B cell (primary cell): ENCODE data around the gene RDH11. TPM values are rescaled to one million over a fixed set of nuclear protein-coding genes. Genes with fewer than 3 reads are reported as not detected.

Experiments
- ATAC-seq: fragments of 200-7000 bp; cut with Tn5 transposase; one replicate; pipeline ENCODE4 v1.10.0; 2021; ENCODE audit warnings: low read depth, mild to moderate bottlenecking, moderate number of reproducible peaks, moderate library complexity
- CTCF ChIA-PET: fragments of 350-600 bp; sonication (Branson Sonifier 250); formaldehyde crosslinking; loops from one replicate; lab custom pipeline; 2021; ENCODE audit warnings: antibody characterized with exemption, inconsistent platforms; lab: Charles Lee
- POLR2A ChIA-PET: fragments of 350-600 bp; sonication (Branson Sonifier 250); formaldehyde crosslinking; loops from one replicate; lab custom pipeline; 2021; ENCODE audit warnings: antibody characterized with exemption; lab: Charles Lee
- DNase-seq: peaks from one replicate; pipeline ENCODE4 v3.0.0; 2013
- H2AFZ ChIP-seq: 2 replicates; pipeline ENCODE4 v1.6.1; 2012; ENCODE audit warnings: mild to moderate bottlenecking, low read depth, low read length; ENCODE audit not compliant: insufficient read depth, poor library complexity, severe bottlenecking
- H3K27ac ChIP-seq, 2 donors: 1 replicate in 1 of 2; 2 replicates in 1 of 2; pipeline ENCODE4 v1.5.1; 2012 to 2013; ENCODE audit warnings: low read length in 2 of 2, mild to moderate bottlenecking in 2 of 2, moderate library complexity in 1 of 2
- H3K27me3 ChIP-seq, 4 experiments: fragments of 200-600 bp in 1 of 4; sonication (generic) in 1 of 4; replicated peaks in 1 of 4; 1 replicate in 2 of 4; 2 replicates in 2 of 4; pipeline versions ENCODE4 v1.6.1 to v1.7.0; 2013 to 2016; ENCODE audit warnings: low read length in 3 of 4, mild to moderate bottlenecking in 2 of 4, mixed read lengths in 1 of 4, moderate library complexity in 1 of 4; ENCODE audit not compliant: insufficient read depth in 4 of 4, control insufficient read depth in 3 of 4; ENCODE audit errors: control extremely low read depth in 1 of 4
- H3K36me3 ChIP-seq, 2 experiments: replicated peaks in 1 of 2; 1 replicate in 1 of 2; 2 replicates in 1 of 2; pipeline versions ENCODE4 v1.6.1 to v1.7.1; 2013; ENCODE audit warnings: low read length in 1 of 2; ENCODE audit not compliant: insufficient read depth in 2 of 2, control insufficient read depth in 1 of 2; ENCODE audit errors: control extremely low read depth in 1 of 2, extremely low read depth in 1 of 2
- H3K4me1 ChIP-seq, 2 donors: fragments of 200-600 bp in 1 of 2; sonication (generic) in 1 of 2; 1 replicate in 1 of 2; 2 replicates in 1 of 2; pipeline versions ENCODE4 v1.5.1 to v1.6.1; 2013 to 2017; ENCODE audit warnings: low read length in 2 of 2; ENCODE audit not compliant: control insufficient read depth in 2 of 2, insufficient read depth in 2 of 2
- H3K4me2 ChIP-seq: replicated peaks from 2 replicates; pipeline ENCODE3; 2012; ENCODE audit warnings: mild to moderate bottlenecking, low read depth, low read length; ENCODE audit not compliant: poor library complexity, severe bottlenecking
- H3K4me3 ChIP-seq, 5 experiments: fragments of 200-600 bp in 1 of 5; sonication (generic) in 1 of 5; 1 replicate in 3 of 5; 2 replicates in 2 of 5; pipeline versions ENCODE4 v1.5.1 to v1.7.0; 2011 to 2016; ENCODE audit warnings: low read length in 4 of 5, mild to moderate bottlenecking in 4 of 5, low read depth in 2 of 5, control low read depth in 1 of 5, moderate library complexity in 1 of 5; ENCODE audit not compliant: insufficient read depth in 1 of 5; ENCODE audit errors: control extremely low read depth in 1 of 5, extremely low read depth in 1 of 5
- H3K79me2 ChIP-seq: fragments of 200-600 bp; sonication (generic); one replicate; pipeline ENCODE4 v1.6.0; 2016; ENCODE audit warnings: low read length; ENCODE audit not compliant: control insufficient read depth, insufficient read depth
- H3K9ac ChIP-seq: fragments of 200-600 bp; sonication (generic); 2 replicates; pipeline ENCODE4 v1.6.1; 2017; ENCODE audit warnings: mild to moderate bottlenecking, low read length, moderate library complexity
- H3K9me3 ChIP-seq, 3 donors: one replicate each; pipeline versions ENCODE4 v1.6.1 to v1.7.1; 2013; ENCODE audit warnings: low read length in 2 of 3; ENCODE audit not compliant: control insufficient read depth in 2 of 3, insufficient read depth in 1 of 3; ENCODE audit errors: control extremely low read depth in 1 of 3
- H4K20me1 ChIP-seq: 2 replicates; pipeline ENCODE4 v1.6.0; 2012; ENCODE audit warnings: mild to moderate bottlenecking, low read length; ENCODE audit not compliant: insufficient read depth, control insufficient read depth, poor library complexity, severe bottlenecking
- H3K27ac Mint-ChIP-seq: one replicate; pipeline ENCODE4 v1.8.0; 2021; ENCODE audit warnings: mixed read lengths
- H3K27me3 Mint-ChIP-seq: one replicate; pipeline ENCODE4 v1.8.0; 2021; ENCODE audit warnings: mixed read lengths
- H3K4me1 Mint-ChIP-seq: one replicate; pipeline ENCODE4 v1.8.0; 2021; ENCODE audit warnings: mixed read lengths
- H3K4me3 Mint-ChIP-seq: one replicate; pipeline ENCODE4 v1.8.0; 2021; ENCODE audit warnings: mixed read lengths
- H3K9me3 Mint-ChIP-seq: one replicate; pipeline ENCODE4 v1.8.0; 2022; ENCODE audit warnings: mixed read lengths; ENCODE audit not compliant: insufficient read depth
- CTCF ChIP-seq: fragments of 200-600 bp; IDR thresholded peaks from one replicate; pipeline ENCODE4 v1.8.0; 2022; ENCODE audit warnings: antibody characterized with exemption, mild to moderate bottlenecking
- EZH2 ChIP-seq: IDR thresholded peaks from 2 replicates; pipeline ENCODE4 v1.6.1; 2012; ENCODE audit warnings: borderline replicate concordance, low read depth, mild to moderate bottlenecking, moderate library complexity, low read length; ENCODE audit not compliant: insufficient read depth, poor library complexity, severe bottlenecking
- WGBS: methylation state at CpG from one replicate; pipeline ENCODE4 v1.1.5; 2013; ENCODE audit warnings: missing lambda C conversion rate; ENCODE audit not compliant: insufficient coverage; 5-methylcytosine and 5-hydroxymethylcytosine counted together
- intact Hi-C: fragments of 100-400 bp; cut with micrococcal nuclease; formaldehyde crosslinking; loops from one replicate; pipeline ENCODE4 v1.10.0; 2022
- polyA plus RNA-seq: library from polyadenylated mRNA; depleted of rRNA; stranded (reverse); fragments of >200 nt; gene quantifications from 2 replicates; pipeline ENCODE4 v1.2.3, GENCODE V29; 2012
- total RNA-seq, 2 donors: library from RNA; stranded (reverse); fragments of 120-200 nt in 1 of 2; gene quantifications; 1 replicate in 1 of 2; 2 replicates in 1 of 2; pipeline versions ENCODE4 v1.2.3 to v1.2.4, GENCODE V29; 2013 to 2022

The RDH11 gene
- total and polyA plus RNA-seq, 2 donors (not counting 1 experiment from before 2014, with no cell fraction given), result 32.8 to 35.2 TPM

DNA sequence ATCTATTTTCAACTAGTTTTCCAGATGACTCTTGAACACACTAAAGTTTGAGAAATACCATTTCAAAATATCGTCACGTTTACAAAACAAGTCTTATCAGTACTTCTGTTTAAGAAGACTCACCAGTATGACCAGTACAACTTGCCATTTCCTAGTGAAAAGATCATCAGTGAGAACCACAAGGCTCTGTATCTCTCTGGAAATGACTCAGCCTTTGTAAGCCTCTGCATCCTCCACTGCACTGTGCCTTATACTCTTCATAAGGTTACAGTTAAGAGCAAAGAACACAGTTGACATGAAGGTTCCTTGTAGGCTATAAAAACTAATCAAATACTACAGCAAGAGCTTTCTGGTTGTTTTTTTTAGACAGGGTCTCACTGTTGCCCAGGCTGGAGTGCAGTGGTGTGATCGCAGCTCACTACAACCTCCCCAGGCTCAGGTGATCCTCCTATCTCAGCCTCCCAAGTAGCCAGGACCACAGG lies 15.4 kb downstream of the RDH11 start:
- TF ChIP-seq CTCF, result no peak
- TF ChIP-seq EZH2, result no peak
- no peaks in the 10 kb centered on the region for H3K79me2 ChIP-seq
- H3K27me3 ChIP-seq, result no peaks in the 10 kb centered on the region
- H2AFZ ChIP-seq, result no peak overlapping the region
- H4K20me1 ChIP-seq, result no peaks in the 10 kb centered on the region
- peaks cover 6 to 8% of the 10 kb centered on the region in 2 donors for H3K4me1 ChIP-seq
- no peak overlapping the region for H3K4me3 ChIP-seq
- Mint-ChIP-seq H3K27ac (no peak overlapping the region), H3K4me3 (no peak overlapping the region), H3K4me1 (peaks cover 13% of the 10 kb centered on the region), H3K27me3 (no peaks in the 10 kb centered on the region), H3K9me3 (no peaks in the 10 kb centered on the region)
- no peak overlapping the region for H3K4me2 ChIP-seq
- ATAC-seq, result no peak
- no peaks in the 10 kb centered on the region for H3K9me3 ChIP-seq
- 94% methylated on average over 2 of the region's 3 CpGs for WGBS
- POLR2A ChIA-PET, result no interaction called here
- no peak overlapping the region for H3K9ac ChIP-seq
- intact Hi-C loops, result no loop called here
- H3K36me3 ChIP-seq, result peaks cover 8 to 36% of the 10 kb centered on the region in 2 experiments
- DNase-seq, result no peak
- H3K27ac ChIP-seq, result no peak overlapping the region
- CTCF ChIA-PET, result interaction anchor here (0.7 to 1.1 kb wide), 2 partner anchors 13 to 24 kb away, joined by 3 to 4 read pairs; no protein-coding TSS in a partner anchor

DNA sequence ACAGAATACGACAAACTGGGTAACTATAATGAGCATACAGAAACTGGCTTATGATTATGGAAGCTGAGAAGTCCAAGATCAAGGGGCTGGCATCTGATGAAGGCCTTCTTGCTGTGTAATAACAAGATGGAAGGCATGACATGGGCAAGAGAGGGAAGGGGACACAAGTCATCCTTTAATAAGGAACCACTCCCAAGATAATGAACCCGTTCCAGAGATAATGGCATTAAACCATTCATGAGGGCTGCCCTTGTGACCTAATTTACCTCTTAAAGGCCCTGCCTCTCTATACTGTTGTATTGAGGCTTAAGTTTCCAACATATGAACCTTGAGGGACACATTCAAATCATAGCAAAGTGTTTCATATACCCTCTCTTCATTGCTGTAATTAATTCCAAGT lies 16.6 kb downstream of the RDH11 start:
- no peak for DNase-seq
- 38% methylated on average over 1 of the region's 2 CpGs for WGBS
- Histone ChIP-seq H3K4me3 (no peak overlapping the region), H3K9ac (no peak overlapping the region), H3K4me1 (peaks cover 9 to 12% of the 10 kb centered on the region in 2 donors), H3K4me2 (no peak overlapping the region), H3K9me3 (no peaks in the 10 kb centered on the region), H3K27me3 (no peaks in the 10 kb centered on the region), H2AFZ (no peak overlapping the region), H3K79me2 (peaks cover 7% of the 10 kb centered on the region), H4K20me1 (peaks cover 3% of the 10 kb centered on the region), H3K27ac (no peak overlapping the region), H3K36me3 (peaks cover 6 to 31% of the 10 kb centered on the region in 2 experiments)
- Mint-ChIP-seq H3K4me3 (no peak overlapping the region), H3K27ac (no peak overlapping the region), H3K4me1 (peaks cover 13% of the 10 kb centered on the region), H3K27me3 (no peaks in the 10 kb centered on the region), H3K9me3 (no peaks in the 10 kb centered on the region)
- TF ChIP-seq CTCF (no peak), EZH2 (no peak)
- ChIA-PET POLR2A (no interaction called here), CTCF (interaction anchor here (0.7 to 1.5 kb wide), 4 partner anchors 10 to 108 kb away, joined by 3 to 4 read pairs (median 3); no protein-coding TSS in a partner anchor)
- no peak for ATAC-seq
- intact Hi-C loops, result no loop called here
